HCT116 (cell line): ENCODE measurements around the gene ASPG. TPM values are rescaled to one million over a fixed set of nuclear protein-coding genes. Genes with fewer than 3 reads are reported as not detected.

ENCODE experiments used
- ATAC-seq: fragments of 200-7000 bp; cut with Tn5 transposase; 2 replicates; pipeline ENCODE4 v1.9.1; 2020; ENCODE audit warnings: mild to moderate bottlenecking, moderate library complexity
- BruUV-seq: library from RNA; stranded (reverse); fragments of 400-500 nt; replicated peaks from 2 replicates; lab custom pipeline; 2021; lab: Mats Ljungman, UMichigan
- CTCF ChIA-PET: fragments of 300-600 bp; sonication (Branson Sonifier 250); formaldehyde crosslinking; loops from one replicate; lab custom pipeline; 2021; ENCODE audit warnings: antibody characterized with exemption; lab: Charles Lee
- POLR2A ChIA-PET: fragments of 300-600, 350-600 bp; sonication (Branson Sonifier 250); formaldehyde crosslinking; loops from one replicate; lab custom pipeline; 2021; ENCODE audit warnings: antibody characterized with exemption; lab: Charles Lee
- RAD21 ChIA-PET, 2 experiments: fragments of 300-600 bp; sonication (Branson Sonifier 250); formaldehyde crosslinking; loops; one replicate each; lab custom pipeline; 2023; ENCODE audit warnings: low total read pairs in 2 of 2; ENCODE audit not compliant: uncharacterized antibody in 2 of 2, unreplicated experiment in 2 of 2, low non-redundant PET in 1 of 2; lab: Charles Lee
- DNase-seq: peaks from one replicate; pipeline ENCODE4 v3.0.0-alpha.2; 2010; ENCODE audit warnings: low read depth, low spot score
- H2AFZ ChIP-seq: fragments of 200-600 bp; shearing (Covaris generic), sonication (generic); 2 replicates; pipeline ENCODE4 v1.6.1; 2017; ENCODE audit warnings: low read depth, mixed run types, mixed read lengths, antibody characterized with exemption, low read length; ENCODE audit not compliant: poor library complexity, severe bottlenecking
- H3K27ac ChIP-seq: 2 replicates; pipeline ENCODE4 v1.5.1; 2012; ENCODE audit warnings: low read depth, low read length
- H3K27me3 ChIP-seq: fragments of 200-600 bp; sonication (generic); 2 replicates; pipeline ENCODE4 v1.6.1; 2016; ENCODE audit warnings: mixed run types, low read length, mixed read lengths; ENCODE audit not compliant: insufficient read depth
- H3K36me3 ChIP-seq, 2 experiments: fragments of 200-500 bp in 1 of 2; fragments of 200-600 bp in 1 of 2; sonication (Bioruptor generic) in 1 of 2; sonication (generic) in 1 of 2; 2 replicates each; pipeline versions ENCODE4 v1.5.1 to v1.6.1; 2014 to 2016; ENCODE audit warnings: low read length in 2 of 2, inconsistent platforms in 1 of 2, mixed read lengths in 1 of 2, mixed run types in 1 of 2; ENCODE audit not compliant: insufficient read depth in 2 of 2, control insufficient read depth in 1 of 2
- H3K4me1 ChIP-seq, 2 experiments: fragments of 200-600 bp in 1 of 2; sonication (generic) in 1 of 2; 2 replicates each; pipeline versions ENCODE4 v1.5.1 to v1.6.1; 2012 to 2017; ENCODE audit warnings: low read length in 2 of 2, inconsistent platforms in 1 of 2, mild to moderate bottlenecking in 1 of 2, mixed read lengths in 1 of 2, mixed run types in 1 of 2, moderate library complexity in 1 of 2; ENCODE audit not compliant: insufficient read depth in 2 of 2, control insufficient read depth in 1 of 2
- H3K4me2 ChIP-seq: fragments of 200-600 bp; sonication (generic); 2 replicates; pipeline ENCODE4 v1.6.1; 2017; ENCODE audit warnings: mixed run types, low read length, mixed read lengths
- H3K4me3 ChIP-seq, 2 experiments: fragments of 200-600 bp in 1 of 2; sonication (generic) in 1 of 2; replicated peaks in 1 of 2; 2 replicates each; pipeline ENCODE4 v1.5.1; 2011 to 2016; ENCODE audit warnings: low read length in 2 of 2, control low read depth in 1 of 2, low read depth in 1 of 2, mild to moderate bottlenecking in 1 of 2, mixed read lengths in 1 of 2, mixed run types in 1 of 2
- H3K79me2 ChIP-seq: fragments of 200-600 bp; sonication (generic); 2 replicates; pipeline ENCODE4 v1.6.1; 2017; ENCODE audit warnings: mild to moderate bottlenecking, mixed run types, low read length, moderate library complexity, mixed read lengths; ENCODE audit not compliant: insufficient read depth
- H3K9ac ChIP-seq: fragments of 200-600 bp; sonication (generic); 2 replicates; pipeline ENCODE4 v1.6.1; 2016; ENCODE audit warnings: low read length, mixed read lengths
- H3K9me2 ChIP-seq: fragments of 200-600 bp; sonication (generic), shearing (Covaris generic); 2 replicates; pipeline ENCODE4 v1.6.1; 2017; ENCODE audit warnings: mixed run types, mild to moderate bottlenecking, moderate library complexity; ENCODE audit not compliant: insufficient read depth
- H3K9me3 ChIP-seq, 2 experiments: fragments of 200-500 bp in 1 of 2; fragments of 200-600 bp in 1 of 2; sonication (Bioruptor generic) in 1 of 2; sonication (generic) in 1 of 2; 2 replicates each; pipeline ENCODE4 v1.6.1; 2014 to 2017; ENCODE audit warnings: low read length in 2 of 2, mixed read lengths in 2 of 2, inconsistent platforms in 1 of 2, low read depth in 1 of 2, mild to moderate bottlenecking in 1 of 2, mixed run types in 1 of 2, moderate library complexity in 1 of 2; ENCODE audit not compliant: control insufficient read depth in 1 of 2, insufficient read depth in 1 of 2
- H4K20me1 ChIP-seq: fragments of 200-600 bp; sonication (generic), shearing (Covaris generic); 2 replicates; pipeline ENCODE4 v1.6.1; 2017; ENCODE audit warnings: mixed run types, mild to moderate bottlenecking, moderate library complexity; ENCODE audit not compliant: insufficient read depth
- CEBPB ChIP-seq: IDR thresholded peaks from 2 replicates; pipeline ENCODE4 v1.6.1; 2012; ENCODE audit warnings: low read depth
- EZH2phosphoT487 ChIP-seq: fragments of 200-600 bp; IDR thresholded peaks from 2 replicates; pipeline ENCODE4 v1.6.1; 2018; ENCODE audit warnings: antibody characterized with exemption, borderline replicate concordance
- RAD21 ChIP-seq: IDR thresholded peaks from 2 replicates; pipeline ENCODE4 v1.6.1; 2012; ENCODE audit warnings: low read depth, mild to moderate bottlenecking
- SRF ChIP-seq: IDR thresholded peaks from 2 replicates; pipeline ENCODE4 v1.6.1; 2012; ENCODE audit warnings: low read depth
- ZNF274 ChIP-seq: fragments of 200-500 bp; sonication (Bioruptor generic); IDR thresholded peaks from 2 replicates; pipeline ENCODE4 v1.6.1; 2014; ENCODE audit warnings: mild to moderate bottlenecking, low read depth, low read length, inconsistent platforms
- intact Hi-C: fragments of 100-400 bp; cut with micrococcal nuclease; formaldehyde crosslinking; loops from 2 replicates; pipeline ENCODE4 v1.10.0; 2022
- total RNA-seq: library from RNA; stranded (reverse); gene quantifications from one replicate; pipeline ENCODE4 v1.2.1, GENCODE V29; 2021; ENCODE audit not compliant: unreplicated experiment

The ASPG gene
- total RNA-seq, 1 experiment from 2014 or later: not detected

DNA sequence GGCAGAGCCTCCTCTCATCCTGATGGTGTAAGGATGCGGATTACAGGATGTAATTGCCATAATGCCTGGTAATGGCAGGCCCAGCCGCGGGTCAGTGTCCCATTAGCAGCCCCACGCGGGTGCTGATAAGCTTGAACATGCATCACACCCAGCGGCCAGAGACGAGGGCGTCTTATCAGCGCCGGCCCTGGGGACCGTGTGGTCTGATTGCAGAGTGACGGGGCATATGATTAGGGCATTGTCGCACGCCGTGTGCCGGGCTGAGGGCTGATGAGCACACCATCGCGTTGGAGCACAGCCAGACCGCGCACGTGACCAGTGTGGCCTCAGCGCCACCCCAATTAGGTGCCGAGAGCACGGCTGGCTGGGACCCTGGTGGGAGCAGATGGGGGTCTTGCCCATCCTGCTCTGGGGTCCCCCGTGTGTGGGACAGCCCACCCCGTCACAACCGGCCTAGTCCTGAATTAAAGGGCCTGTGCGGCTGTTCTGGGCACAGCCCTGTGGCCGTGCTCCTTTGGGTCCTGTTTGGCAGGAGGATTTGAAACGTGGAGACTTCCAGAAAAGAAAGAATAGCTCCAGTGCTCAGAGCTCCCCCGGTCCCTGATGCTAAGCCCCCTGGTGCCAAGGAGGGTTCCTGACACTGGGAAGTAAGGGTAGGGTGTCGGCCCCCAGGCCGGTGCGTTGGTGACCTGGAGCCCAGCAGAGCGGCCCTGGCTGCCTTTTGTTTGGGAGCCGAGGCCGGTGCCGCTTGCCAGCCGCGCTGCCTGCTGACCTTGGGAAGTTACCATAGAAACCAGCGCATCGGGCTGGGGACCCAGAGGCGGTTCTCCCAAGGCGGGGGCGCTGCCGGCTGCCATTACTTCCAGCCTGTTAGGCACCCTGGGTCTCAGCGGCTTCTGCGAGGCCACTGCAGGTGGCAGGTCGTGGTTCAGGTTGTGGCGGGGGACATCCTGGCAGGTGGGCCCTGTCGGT is 73.6 kb downstream of the ASPG start:
- no peaks in the 10 kb centered on the region for H3K4me1 ChIP-seq
- CTCF ChIA-PET: no interaction called here
- RAD21 ChIA-PET: no interaction called here
- no peak overlapping the region for H3K27ac ChIP-seq
- H3K4me3 ChIP-seq: no peak overlapping the region
- POLR2A ChIA-PET: no interaction called here
- no peaks in the 10 kb centered on the region for H3K27me3 ChIP-seq
- intact Hi-C loops: no loop called here
- no peak for ATAC-seq
- H3K79me2 ChIP-seq: no peaks in the 10 kb centered on the region
- no peak overlapping the region for H2AFZ ChIP-seq
- BruUV-seq: no TSS peak
- no peak overlapping the region for H3K9ac ChIP-seq
- H4K20me1 ChIP-seq: no peaks in the 10 kb centered on the region
- H3K9me3 ChIP-seq: no peaks in the 10 kb centered on the region
- no peaks in the 10 kb centered on the region for H3K9me2 ChIP-seq
- H3K36me3 ChIP-seq: no peaks in the 10 kb centered on the region
- no peak for TF ChIP-seq EZH2phosphoT487
- TF ChIP-seq, all 23 proteins: peak for 0
- DNase-seq: no peak
- H3K4me2 ChIP-seq: no peak overlapping the region

DNA sequence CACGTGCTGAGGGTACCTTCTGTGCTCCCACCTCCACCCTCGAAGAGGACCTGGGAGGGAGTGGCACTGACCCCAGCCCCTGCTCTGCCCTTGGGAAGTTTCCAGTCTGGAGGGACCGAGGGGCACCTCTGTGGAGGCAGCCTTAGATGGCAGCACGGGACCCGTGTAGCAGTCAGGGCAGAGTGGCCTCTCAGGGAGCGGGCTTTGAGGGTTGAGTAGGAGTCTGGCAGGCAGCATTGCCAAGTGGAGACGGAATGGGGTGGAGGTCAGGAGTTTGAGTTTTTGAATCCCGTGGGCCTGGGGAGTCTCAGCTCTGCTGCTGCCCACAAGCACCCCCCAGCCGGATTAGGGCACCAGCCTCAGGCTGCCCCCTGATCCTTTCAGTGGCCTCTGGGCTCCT is 74.5 kb downstream of the ASPG start:
- Histone ChIP-seq H3K36me3 (no peaks in the 10 kb centered on the region), H3K9me3 (no peaks in the 10 kb centered on the region), H3K4me2 (no peak overlapping the region), H3K27me3 (no peaks in the 10 kb centered on the region), H4K20me1 (no peaks in the 10 kb centered on the region), H3K9me2 (no peaks in the 10 kb centered on the region), H3K27ac (no peak overlapping the region), H3K4me1 (no peaks in the 10 kb centered on the region), H3K79me2 (no peaks in the 10 kb centered on the region), H3K4me3 (no peak overlapping the region), H3K9ac (no peak overlapping the region), H2AFZ (no peak overlapping the region)
- DNase-seq: no peak
- ChIA-PET CTCF (no interaction called here), RAD21 (no interaction called here), POLR2A (no interaction called here)
- no peak for TF ChIP-seq CEBPB
- no peak for TF ChIP-seq ZNF274
- TF ChIP-seq RAD21: no peak
- TF ChIP-seq SRF: no peak
- no TSS peak for BruUV-seq
- no peak for ATAC-seq
- intact Hi-C loops: no loop called here
